H1 (cell line): ENCODE measurements around the gene KCMF1. TPM values are rescaled to one million over a fixed set of nuclear protein-coding genes. Genes with fewer than 3 reads are reported as not detected.

Experiments used
- CTCF ChIA-PET: fragments of 300-600 bp; sonication (Branson Sonifier 250); formaldehyde crosslinking; loops from one replicate; lab custom pipeline; 2021; ENCODE audit not compliant: partially characterized antibody; lab: Charles Lee
- POLR2A ChIA-PET: fragments of 300-600 bp; sonication (Branson Sonifier 250); formaldehyde crosslinking; loops from one replicate; lab custom pipeline; 2021; ENCODE audit warnings: inconsistent platforms; ENCODE audit not compliant: partially characterized antibody; lab: Charles Lee
- DNase-seq, 2 experiments: peaks; one replicate each; pipeline versions ENCODE4 v3.0.0 to v3.0.0-alpha.2; 2010 to 2022; ENCODE audit warnings: low spot score in 2 of 2, low read depth in 1 of 2, mixed read lengths in 1 of 2
- FAIRE-seq: peaks from 2 replicates; lab custom pipeline; 2011; peaks lifted over from hg19 to GRCh38; lab: Jason Lieb, UNC
- H2AFZ ChIP-seq: 2 replicates; pipeline ENCODE4 v1.8.1; 2012; ENCODE audit warnings: low read length, inconsistent platforms
- H2AK5ac ChIP-seq: 2 replicates; pipeline ENCODE4 v1.6.1; 2013; ENCODE audit warnings: low read depth, low read length
- H2BK120ac ChIP-seq: replicated peaks from 2 replicates; pipeline ENCODE3; 2013; ENCODE audit warnings: low read depth, low read length, inconsistent platforms
- H2BK12ac ChIP-seq: 2 replicates; pipeline ENCODE4 v1.6.1; 2013; ENCODE audit warnings: low read depth, low read length
- H2BK15ac ChIP-seq: 2 replicates; pipeline ENCODE4 v1.6.1; 2013; ENCODE audit warnings: low read length
- H2BK20ac ChIP-seq: 2 replicates; pipeline ENCODE4 v1.6.1; 2013; ENCODE audit warnings: low read length
- H2BK5ac ChIP-seq: 2 replicates; pipeline ENCODE4 v1.6.1; 2013; ENCODE audit warnings: low read depth, low read length
- H3K14ac ChIP-seq: 2 replicates; pipeline ENCODE4 v1.6.1; 2013; ENCODE audit warnings: inconsistent platforms; ENCODE audit not compliant: insufficient read length
- H3K18ac ChIP-seq: 2 replicates; pipeline ENCODE4 v1.6.1; 2013; ENCODE audit warnings: low read length; ENCODE audit errors: extremely low read depth
- H3K23ac ChIP-seq: 2 replicates; pipeline ENCODE4 v1.6.1; 2013; ENCODE audit warnings: inconsistent platforms; ENCODE audit not compliant: insufficient read length
- H3K23me2 ChIP-seq: 2 replicates; pipeline ENCODE4 v1.6.1; 2013; ENCODE audit warnings: low read depth, low read length
- H3K27ac ChIP-seq: 2 replicates; pipeline ENCODE4 v1.6.1; 2011; ENCODE audit warnings: low read depth, low read length, inconsistent platforms
- H3K27me3 ChIP-seq, 4 experiments: replicated peaks in 1 of 4; 1 replicate in 1 of 4; 2 replicates in 3 of 4; pipeline versions ENCODE4 v1.6.1 to v1.8.1; 2011 to 2013; ENCODE audit warnings: low read length in 3 of 4, mild to moderate bottlenecking in 3 of 4, inconsistent platforms in 2 of 4, mixed read lengths in 2 of 4, moderate library complexity in 1 of 4; ENCODE audit not compliant: control insufficient read depth in 3 of 4, insufficient read depth in 3 of 4; ENCODE audit errors: extremely low read depth in 1 of 4
- H3K36me3 ChIP-seq, 4 experiments: 2 replicates each; pipeline versions ENCODE4 v1.6.1 to v1.8.1; 2011 to 2013; ENCODE audit warnings: mild to moderate bottlenecking in 4 of 4, low read length in 3 of 4, moderate library complexity in 2 of 4, control low read depth in 1 of 4, inconsistent platforms in 1 of 4; ENCODE audit not compliant: insufficient read depth in 4 of 4, control insufficient read depth in 2 of 4
- H3K4ac ChIP-seq: replicated peaks from 2 replicates; pipeline ENCODE3; 2013; ENCODE audit warnings: low read length, low read depth, mixed read lengths, inconsistent platforms; ENCODE audit not compliant: insufficient read length
- H3K4me1 ChIP-seq, 4 experiments: replicated peaks in 1 of 4; 1 replicate in 1 of 4; 2 replicates in 3 of 4; pipeline versions ENCODE4 v1.6.1 to v1.8.1; 2011 to 2013; ENCODE audit warnings: low read length in 3 of 4, inconsistent platforms in 2 of 4, mixed read lengths in 1 of 4; ENCODE audit not compliant: insufficient read depth in 4 of 4, control insufficient read depth in 3 of 4
- H3K4me2 ChIP-seq, 2 experiments: 2 replicates each; pipeline versions ENCODE4 v1.6.1 to v1.8.1; 2011 to 2013; ENCODE audit warnings: low read depth in 2 of 2, low read length in 2 of 2, control low read depth in 1 of 2, inconsistent platforms in 1 of 2, mild to moderate bottlenecking in 1 of 2; ENCODE audit not compliant: insufficient read depth in 1 of 2
- H3K4me3 ChIP-seq, 4 experiments: fragments of 200-600, 300-600 bp in 1 of 4; sonication (generic), shearing (Covaris generic), sonication (Bioruptor Twin) in 1 of 4; 2 replicates each; pipeline versions ENCODE4 v1.5.1 to v1.8.1; 2011 to 2016; ENCODE audit warnings: low read length in 4 of 4, low read depth in 3 of 4, control low read depth in 2 of 4, inconsistent platforms in 2 of 4, mild to moderate bottlenecking in 2 of 4, mixed read lengths in 1 of 4, moderate library complexity in 1 of 4; ENCODE audit not compliant: insufficient read depth in 2 of 4; ENCODE audit errors: extremely low read depth in 1 of 4
- H3K56ac ChIP-seq: replicated peaks from 2 replicates; pipeline ENCODE3; 2013; ENCODE audit warnings: low read depth, mild to moderate bottlenecking, mixed read lengths, low read length, inconsistent platforms; ENCODE audit not compliant: insufficient read length
- H3K79me1 ChIP-seq: 2 replicates; pipeline ENCODE4 v1.6.1; 2013; ENCODE audit warnings: low read depth, low read length, control low read depth
- H3K79me2 ChIP-seq, 2 experiments: 2 replicates each; pipeline versions ENCODE4 v1.6.1 to v1.8.1; 2012 to 2013; ENCODE audit warnings: low read length in 2 of 2, mild to moderate bottlenecking in 2 of 2, inconsistent platforms in 1 of 2; ENCODE audit not compliant: insufficient read depth in 2 of 2, control insufficient read depth in 1 of 2
- H3K9ac ChIP-seq, 4 experiments: replicated peaks in 1 of 4; 1 replicate in 1 of 4; 2 replicates in 3 of 4; pipeline versions ENCODE4 v1.6.1 to v1.8.1; 2011 to 2013; ENCODE audit warnings: low read depth in 3 of 4, low read length in 3 of 4, control low read depth in 2 of 4, mild to moderate bottlenecking in 2 of 4, moderate library complexity in 2 of 4, inconsistent platforms in 1 of 4; ENCODE audit errors: extremely low read depth in 1 of 4
- H3K9me3 ChIP-seq, 2 experiments: 2 replicates each; pipeline versions ENCODE4 v1.6.1 to v1.8.1; 2012 to 2013; ENCODE audit warnings: mild to moderate bottlenecking in 2 of 2, moderate library complexity in 2 of 2, control low read depth in 1 of 2, inconsistent platforms in 1 of 2, low read depth in 1 of 2, low read length in 1 of 2, mixed read lengths in 1 of 2; ENCODE audit not compliant: insufficient read depth in 2 of 2
- H4K20me1 ChIP-seq, 2 experiments: replicated peaks in 1 of 2; 2 replicates each; pipeline versions ENCODE3 to v1.8.1; 2011 to 2013; ENCODE audit warnings: inconsistent platforms in 2 of 2, low read length in 2 of 2, mild to moderate bottlenecking in 1 of 2; ENCODE audit not compliant: insufficient read depth in 2 of 2, control insufficient read depth in 1 of 2
- H4K5ac ChIP-seq: 2 replicates; pipeline ENCODE4 v1.6.1; 2013; ENCODE audit warnings: low read length, low read depth, mixed read lengths, inconsistent platforms; ENCODE audit not compliant: insufficient read length
- H4K8ac ChIP-seq: 2 replicates; pipeline ENCODE4 v1.8.0; 2013; ENCODE audit warnings: mild to moderate bottlenecking, moderate library complexity, low read length, inconsistent platforms; ENCODE audit not compliant: insufficient read depth; ENCODE audit errors: extremely low read depth
- H4K91ac ChIP-seq: replicated peaks from 2 replicates; pipeline ENCODE3; 2013; ENCODE audit warnings: low read length, mixed read lengths, inconsistent platforms; ENCODE audit not compliant: insufficient read length
- BRCA1 ChIP-seq: IDR thresholded peaks from 2 replicates; pipeline ENCODE4 v1.6.1; 2012; ENCODE audit warnings: low read depth, low read length, improper control_type of control experiment
- CHD2 ChIP-seq: IDR thresholded peaks from 2 replicates; pipeline ENCODE4 v1.6.1; 2012; ENCODE audit warnings: low read length, improper control_type of control experiment
- EZH2 ChIP-seq: fragments of 200-600 bp; sonication (generic); IDR thresholded peaks from 2 replicates; pipeline ENCODE4 v1.7.1; 2012; ENCODE audit warnings: low read depth, mild to moderate bottlenecking, moderate library complexity, low read length, inconsistent platforms; ENCODE audit not compliant: severe bottlenecking
- GABPA ChIP-seq: IDR thresholded peaks from 2 replicates; pipeline ENCODE4 v1.6.1; 2011; ENCODE audit warnings: mild to moderate bottlenecking, low read length, moderate library complexity, borderline replicate concordance; ENCODE audit not compliant: insufficient read depth
- HDAC2 ChIP-seq, 2 experiments: fragments of 300-600 bp in 1 of 2; sonication (generic) in 1 of 2; IDR thresholded peaks; 2 replicates each; pipeline ENCODE4 v1.6.1; 2011 to 2012; ENCODE audit warnings: low read depth in 2 of 2, low read length in 2 of 2, mild to moderate bottlenecking in 2 of 2, moderate library complexity in 2 of 2, borderline replicate concordance in 1 of 2, inconsistent platforms in 1 of 2
- RXRA ChIP-seq: IDR thresholded peaks from 2 replicates; pipeline ENCODE4 v1.6.1; 2011; ENCODE audit warnings: low read depth, mild to moderate bottlenecking, low read length, moderate library complexity; ENCODE audit not compliant: insufficient read depth
- SIN3A ChIP-seq, 2 experiments: IDR thresholded peaks in 1 of 2; conservative IDR thresholded peaks in 1 of 2; 2 replicates each; pipeline ENCODE4 v1.6.1; 2011 to 2012; ENCODE audit warnings: low read length in 2 of 2, improper control_type of control experiment in 1 of 2, low read depth in 1 of 2, mild to moderate bottlenecking in 1 of 2
- SIRT6 ChIP-seq: IDR thresholded peaks from one replicate; pipeline ENCODE4 v1.7.1; 2012; ENCODE audit warnings: low read length, inconsistent platforms
- SP2 ChIP-seq: IDR thresholded peaks from 2 replicates; pipeline ENCODE4 v1.6.1; 2012; ENCODE audit warnings: mild to moderate bottlenecking, low read length, inconsistent platforms
- TBP ChIP-seq: IDR thresholded peaks from 2 replicates; pipeline ENCODE4 v1.6.1; 2011; ENCODE audit warnings: low read depth, low read length, improper control_type of control experiment
- YY1 ChIP-seq: IDR thresholded peaks from 2 replicates; pipeline ENCODE4 v1.6.1; 2011; ENCODE audit warnings: low read depth, mild to moderate bottlenecking, low read length
- WGBS, 2 experiments: shearing (Covaris generic) in 1 of 2; methylation state at CpG; one replicate each; pipeline versions ENCODE4 v1.1.6 to v1.1.7; 2013 to 2015; ENCODE audit warnings: low lambda C conversion rate in 2 of 2, mixed read lengths in 2 of 2, inconsistent platforms in 1 of 2, low coverage in 1 of 2, missing lambda C conversion rate in 1 of 2; ENCODE audit not compliant: insufficient replicate concordance in 2 of 2, insufficient coverage in 1 of 2, insufficient read length in 1 of 2; ENCODE audit errors: extremely low coverage in 1 of 2, missing lambda C conversion rate in 1 of 2; 5-methylcytosine and 5-hydroxymethylcytosine counted together
- polyA plus RNA-seq, 7 experiments: library from polyadenylated mRNA; depleted of rRNA in 3 of 7; stranded (reverse) in 5 of 7; unstranded in 2 of 7; fragments of >200 nt in 5 of 7; fragments of 200-250 nt in 2 of 7; gene quantifications; 1 replicate in 5 of 7; 2 replicates in 1 of 7; 4 replicates in 1 of 7; pipeline versions ENCODE4 v1.2.1 to v1.2.3, GENCODE V29; 2011 to 2013; ENCODE audit warnings: missing spikeins in 2 of 7, mixed read lengths in 2 of 7
- total RNA-seq: library from RNA; stranded (reverse); fragmentation: NEBNext Ultra II Directional; extraction: Animal tissue kit (Norgen Biotek cat#: 25700); gene quantifications from 2 replicates; pipeline ENCODE4 v1.2.1, GENCODE V29; 2021
- TF ChIP-seq, protein P1 (sequence below): IDR thresholded peaks from 2 replicates; pipeline ENCODE4 v1.6.1; 2011; ENCODE audit warnings: low read length, improper control_type of control experiment

The KCMF1 gene
- total and polyA plus RNA-seq, 2 of the 8 experiments (the other 6 are each of a cell fraction or from before 2014, with no cell fraction given), result 86.9 to 149 TPM

DNA sequence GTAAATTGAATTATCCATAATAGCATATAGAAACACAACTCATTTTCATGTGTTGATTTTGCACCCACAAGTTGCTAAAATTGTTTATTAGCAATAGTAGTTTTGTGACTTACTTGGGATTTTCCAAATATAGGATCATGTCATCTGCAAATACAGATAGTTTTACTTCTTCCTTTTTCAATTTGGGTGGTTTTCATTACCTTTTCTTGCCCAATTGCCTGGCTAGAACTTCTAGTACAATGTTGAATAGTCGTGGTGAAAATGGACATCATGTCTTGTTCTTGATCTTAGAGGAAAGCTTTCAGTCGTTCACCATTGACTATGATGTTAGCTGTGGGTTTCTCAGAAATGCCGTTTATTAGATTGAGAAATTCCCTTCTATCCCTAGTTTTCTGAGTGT is 102.1 kb downstream of the KCMF1 start:
- Histone ChIP-seq H2AK5ac (no peak overlapping the region), H3K9ac (no peak overlapping the region), H3K18ac (no peak overlapping the region), H3K9me3 (no peaks in the 10 kb centered on the region), H3K27me3 (no peaks in the 10 kb centered on the region; a peak in 2 of 7 replicates), H2BK20ac (no peak overlapping the region), H3K4me1 (no peaks in the 10 kb centered on the region; a peak in 1 of 7 replicates), H2AFZ (no peak overlapping the region), H2BK12ac (no peak overlapping the region), H3K56ac (no peak overlapping the region), H4K5ac (no peak overlapping the region), H2BK120ac (no peak overlapping the region), H3K14ac (no peak overlapping the region), H2BK5ac (no peak overlapping the region), H3K4me3 (no peak overlapping the region), H4K20me1 (no peaks in the 10 kb centered on the region), H3K36me3 (no peaks in the 10 kb centered on the region), H2BK15ac (no peak overlapping the region), H3K23ac (no peak overlapping the region), H4K8ac (no peak overlapping the region), H3K27ac (no peak overlapping the region), H3K23me2 (no peaks in the 10 kb centered on the region), H3K79me1 (no peaks in the 10 kb centered on the region), H4K91ac (no peak overlapping the region), H3K4ac (no peak overlapping the region), H3K4me2 (no peak overlapping the region), H3K79me2 (no peaks in the 10 kb centered on the region)
- WGBS, 2 experiments, result 86% methylated on average over 3 of the region's 3 CpGs; no CpG with 5 or more reads in 1 of the 2 experiments
- DNase-seq (no peak), FAIRE-seq (no peak)
- POLR2A ChIA-PET, result interaction anchor here (1.5 kb wide), 1 partner anchor 49 kb away, joined by 3 read pairs; no protein-coding TSS in a partner anchor
- CTCF ChIA-PET, result interaction anchor here (0.6 to 1.3 kb wide), 4 partner anchors 79 to 1658 kb away, joined by 3 read pairs; no protein-coding TSS in a partner anchor
- no peak for TF ChIP-seq SIN3A (conservative IDR thresholded peaks at IDR 0.05 in 1 of 2, IDR thresholded peaks at IDR 0.05 in 1 of 2; ENCODE audit: low read depth in 1 of 2, low read length in 2 of 2)
- no peak for TF ChIP-seq SIRT6
- TF ChIP-seq SP2, result no peak
- no peak for TF ChIP-seq BRCA1
- TF ChIP-seq, protein P1, sequence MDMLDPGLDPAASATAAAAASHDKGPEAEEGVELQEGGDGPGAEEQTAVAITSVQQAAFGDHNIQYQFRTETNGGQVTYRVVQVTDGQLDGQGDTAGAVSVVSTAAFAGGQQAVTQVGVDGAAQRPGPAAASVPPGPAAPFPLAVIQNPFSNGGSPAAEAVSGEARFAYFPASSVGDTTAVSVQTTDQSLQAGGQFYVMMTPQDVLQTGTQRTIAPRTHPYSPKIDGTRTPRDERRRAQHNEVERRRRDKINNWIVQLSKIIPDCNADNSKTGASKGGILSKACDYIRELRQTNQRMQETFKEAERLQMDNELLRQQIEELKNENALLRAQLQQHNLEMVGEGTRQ, result no peak
- no peak for TF ChIP-seq TBP
- TF ChIP-seq CHD2, result no peak
- TF ChIP-seq YY1, result no peak
- TF ChIP-seq RXRA, result no peak
- TF ChIP-seq GABPA, result no peak
- no peak for TF ChIP-seq EZH2
- no peak for TF ChIP-seq HDAC2 (IDR thresholded peaks at IDR 0.05; ENCODE audit: borderline replicate concordance in 1 of 2, low read depth in 2 of 2, low read length in 2 of 2)
